ENCODE measurements around the gene PAK5.

GRCh38 chr20:9616455-9616805 is 222.4 kb downstream of the PAK5 start:
- TF ChIP-seq, protein P1, sequence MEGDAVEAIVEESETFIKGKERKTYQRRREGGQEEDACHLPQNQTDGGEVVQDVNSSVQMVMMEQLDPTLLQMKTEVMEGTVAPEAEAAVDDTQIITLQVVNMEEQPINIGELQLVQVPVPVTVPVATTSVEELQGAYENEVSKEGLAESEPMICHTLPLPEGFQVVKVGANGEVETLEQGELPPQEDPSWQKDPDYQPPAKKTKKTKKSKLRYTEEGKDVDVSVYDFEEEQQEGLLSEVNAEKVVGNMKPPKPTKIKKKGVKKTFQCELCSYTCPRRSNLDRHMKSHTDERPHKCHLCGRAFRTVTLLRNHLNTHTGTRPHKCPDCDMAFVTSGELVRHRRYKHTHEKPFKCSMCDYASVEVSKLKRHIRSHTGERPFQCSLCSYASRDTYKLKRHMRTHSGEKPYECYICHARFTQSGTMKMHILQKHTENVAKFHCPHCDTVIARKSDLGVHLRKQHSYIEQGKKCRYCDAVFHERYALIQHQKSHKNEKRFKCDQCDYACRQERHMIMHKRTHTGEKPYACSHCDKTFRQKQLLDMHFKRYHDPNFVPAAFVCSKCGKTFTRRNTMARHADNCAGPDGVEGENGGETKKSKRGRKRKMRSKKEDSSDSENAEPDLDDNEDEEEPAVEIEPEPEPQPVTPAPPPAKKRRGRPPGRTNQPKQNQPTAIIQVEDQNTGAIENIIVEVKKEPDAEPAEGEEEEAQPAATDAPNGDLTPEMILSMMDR (IDR thresholded peaks at IDR 0.05; ENCODE audit: insufficient read depth, low read length, poor library complexity, severe bottlenecking), result no peak
- no peak for TF ChIP-seq EZH2phosphoT487 (conservative IDR thresholded peaks at IDR 0.05; ENCODE audit: low read length)

Data from SU-DHL-6 (cell line).